HG03175 (cell line): ENCODE results near the gene RAD51B.

Source experiments
- ATAC-seq: cut with Tn5 transposase; IDR thresholded peaks from one replicate; pipeline ENCODE4 v1.9.1; 2021; ENCODE audit warnings: mild to moderate bottlenecking, moderate library complexity; ENCODE audit not compliant: unreplicated experiment

RAD51B gene

DNA sequence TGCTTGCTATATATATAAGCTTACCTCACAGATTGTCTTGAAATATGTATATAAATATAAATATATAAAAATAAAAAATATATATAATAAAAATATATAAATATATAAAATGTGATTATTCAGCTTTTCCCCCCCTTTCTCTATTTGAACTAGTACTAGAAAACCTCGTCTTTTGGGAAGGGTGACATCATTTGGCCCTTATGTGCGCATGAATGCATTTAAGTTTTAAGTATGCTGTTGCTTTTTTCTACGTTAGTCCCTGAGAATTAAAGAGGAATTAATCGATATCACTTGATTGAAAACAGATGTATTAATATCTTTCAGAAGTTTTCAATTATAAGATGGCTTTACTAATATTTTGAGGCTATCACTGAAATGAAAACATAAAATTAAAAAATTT is 69.9 kb downstream of the RAD51B start:
- ATAC-seq = no peak

- ATAC-seq = no peak
Measured at GRCh38 chr14:67892466-67893100, 73.0 kb downstream of the RAD51B start.

DNA sequence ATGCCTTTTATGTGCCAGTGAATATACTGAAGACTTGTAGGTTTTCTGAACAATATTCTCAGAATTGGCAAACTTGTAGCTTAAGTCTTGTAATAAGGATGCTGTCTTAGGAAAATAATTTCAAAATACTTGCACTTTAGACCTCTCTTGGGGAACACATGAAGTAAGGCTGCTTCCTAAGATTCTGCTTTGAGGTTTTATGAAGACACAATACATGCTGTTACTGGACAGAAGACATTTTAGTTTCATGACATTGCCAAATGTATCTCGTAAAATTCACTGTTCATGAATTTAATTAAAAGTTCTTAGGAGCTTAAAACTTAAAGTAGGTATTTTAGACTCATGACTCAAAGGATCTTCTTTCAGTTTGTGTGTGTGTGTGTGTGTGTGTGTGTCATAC is 80.7 kb downstream of the RAD51B start:
- no peak for ATAC-seq

- no peak for ATAC-seq
Measured at GRCh38 chr14:67908052-67908754, 88.6 kb downstream of the RAD51B start.

DNA sequence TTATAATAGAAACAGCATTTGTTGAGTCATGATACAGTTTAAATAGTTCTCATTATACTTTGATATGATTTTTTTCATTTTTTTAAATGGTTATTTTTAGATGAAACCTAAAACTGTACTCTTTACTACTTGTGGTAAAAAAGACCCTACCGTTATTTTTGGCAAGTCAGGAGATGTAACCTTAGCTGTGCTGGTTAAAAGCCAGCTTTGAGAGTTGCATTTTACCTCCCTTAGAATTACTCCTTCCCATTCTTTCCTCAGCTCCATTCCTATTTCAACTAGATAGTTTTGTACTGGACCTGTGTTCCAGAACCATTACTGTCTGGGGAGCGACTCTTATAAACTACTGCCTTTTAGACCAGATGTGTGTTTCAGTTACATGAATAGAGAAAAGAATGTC is 92.0 kb downstream of the RAD51B start:
- no peak for ATAC-seq

- no peak for ATAC-seq
Measured at GRCh38 chr14:67916430-67916829, 96.9 kb downstream of the RAD51B start.

GRCh38 chr14:67917006-67917405 is 97.4 kb downstream of the RAD51B start:
- no peak for ATAC-seq

GRCh38 chr14:67918838-67919237 is 99.3 kb downstream of the RAD51B start:
- no peak for ATAC-seq

DNA sequence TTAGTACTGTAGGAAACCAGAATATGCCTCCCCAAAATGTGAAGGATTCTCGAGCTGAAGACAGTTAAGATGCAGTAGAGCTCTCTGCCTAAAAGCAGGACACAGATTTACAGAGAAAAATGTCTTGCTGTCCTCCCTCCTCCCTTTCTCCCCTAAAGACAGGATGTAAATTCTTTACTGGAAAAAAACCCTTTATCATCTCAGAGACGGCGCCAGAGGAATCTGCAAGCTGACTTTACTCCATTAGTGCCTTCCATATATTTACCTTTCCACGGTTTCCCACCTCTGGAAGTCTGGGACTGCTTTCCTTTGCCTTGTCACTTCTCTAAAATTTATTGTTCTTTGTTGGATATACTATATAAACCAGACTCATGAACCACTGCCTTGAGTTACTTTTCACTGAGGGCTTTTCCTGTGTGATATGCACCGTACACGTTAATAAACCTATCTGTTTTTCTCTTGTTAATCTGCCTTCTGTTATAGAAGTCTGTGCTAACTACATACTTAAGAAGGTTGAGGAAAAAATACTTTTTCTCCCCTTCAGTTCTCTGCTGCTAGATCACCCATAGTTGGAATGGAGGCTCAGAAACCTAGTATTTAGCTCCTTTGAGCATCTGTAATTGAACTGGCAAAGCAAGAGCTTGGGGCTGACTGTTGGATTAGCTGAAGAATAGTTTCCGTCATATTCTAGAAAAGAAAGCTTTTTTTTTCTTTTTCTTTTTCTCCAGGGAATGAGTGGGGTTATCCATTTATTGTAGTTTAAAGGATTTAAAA is 99.9 kb downstream of the RAD51B start:
- no peak for ATAC-seq

- ATAC-seq = no peak
Measured at GRCh38 chr14:67926821-67927220, 107.2 kb downstream of the RAD51B start.

DNA sequence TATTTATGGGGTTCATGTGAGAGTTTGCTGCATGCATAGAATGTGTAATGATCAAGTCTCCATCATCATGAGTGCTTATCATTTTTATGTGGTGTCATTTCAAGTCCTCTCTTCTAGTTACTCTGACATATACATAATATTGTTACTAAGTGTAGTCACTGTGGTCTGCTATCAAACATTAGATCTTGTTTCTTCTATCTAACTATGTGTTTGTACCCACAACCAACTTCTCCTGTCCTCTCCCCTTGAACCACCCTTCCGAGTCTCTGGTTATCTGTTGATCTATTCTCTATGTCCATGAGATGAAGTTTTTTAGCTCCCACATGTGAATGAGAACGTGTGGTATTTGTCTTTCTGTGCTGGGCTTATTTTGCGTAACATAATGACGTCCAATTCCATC is 107.7 kb downstream of the RAD51B start:
- ATAC-seq = no peak

- no peak for ATAC-seq
Measured at GRCh38 chr14:67928375-67928774, 108.8 kb downstream of the RAD51B start.

DNA sequence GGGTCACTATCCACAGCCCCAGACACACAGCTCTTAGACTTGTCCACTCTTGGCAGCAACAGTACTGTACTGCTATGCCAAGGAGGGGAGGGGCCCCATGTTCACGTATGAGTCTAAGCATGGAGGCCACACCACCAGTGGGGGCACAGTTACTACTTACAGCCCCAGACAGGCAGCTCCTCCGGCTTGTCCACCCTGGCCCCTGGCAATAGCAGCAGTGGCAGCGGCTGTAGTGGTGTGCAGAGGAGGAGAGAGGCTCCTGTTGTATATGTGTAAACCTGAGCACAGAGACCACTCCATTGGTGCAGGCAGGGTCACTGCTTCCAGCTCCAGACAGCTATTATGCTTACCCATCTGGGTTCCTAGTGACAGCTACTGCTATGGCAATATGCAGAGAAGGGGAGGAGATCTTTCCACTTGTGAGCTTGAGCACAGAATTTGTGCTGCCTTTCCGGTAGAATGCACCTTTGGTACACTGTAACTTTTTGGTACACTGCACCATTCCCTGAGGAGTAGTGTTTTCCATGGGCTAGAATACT is 113.2 kb downstream of the RAD51B start:
- no peak for ATAC-seq

DNA sequence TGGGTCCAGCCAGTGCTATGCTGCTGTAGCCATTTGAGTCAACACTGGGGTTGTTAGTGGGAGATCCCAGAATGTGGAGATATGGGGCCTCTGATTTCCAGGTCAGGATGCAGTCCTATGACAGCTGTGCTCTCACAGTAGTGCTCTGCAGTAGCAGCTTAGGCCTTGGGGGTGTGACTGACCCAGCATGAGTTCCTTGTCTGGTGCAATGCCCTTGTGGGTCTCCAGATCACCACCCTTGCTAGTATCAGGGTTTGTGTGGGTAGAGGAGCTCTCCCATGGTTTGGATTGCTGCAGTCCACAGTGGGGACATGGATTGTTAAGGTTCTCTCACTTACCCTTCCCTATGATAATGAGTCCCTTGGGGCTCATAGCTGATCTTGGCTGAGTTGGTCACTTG is 113.7 kb downstream of the RAD51B start:
- ATAC-seq = no peak

DNA sequence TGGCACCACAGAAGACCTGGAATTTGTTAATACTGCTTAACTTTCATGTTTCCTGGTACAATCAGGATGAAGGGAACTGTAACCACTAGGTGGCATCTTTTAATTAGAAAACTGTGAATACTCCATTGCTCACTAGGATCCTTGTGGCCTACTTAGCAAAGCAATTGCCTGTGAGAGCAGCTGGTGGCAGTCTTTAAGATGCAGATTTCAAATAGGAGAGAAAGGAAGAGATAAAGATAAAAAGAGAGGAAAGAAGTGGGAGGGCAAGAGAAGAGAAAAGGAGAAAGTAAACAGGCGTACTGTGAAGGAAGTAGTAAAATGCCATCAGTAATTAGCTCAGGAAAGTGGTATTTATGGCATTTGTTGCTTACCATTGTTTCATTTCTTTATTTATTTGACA is 114.5 kb downstream of the RAD51B start:
- ATAC-seq = no peak

- ATAC-seq = no peak
Measured at GRCh38 chr14:67934862-67935261, 115.3 kb downstream of the RAD51B start.

DNA sequence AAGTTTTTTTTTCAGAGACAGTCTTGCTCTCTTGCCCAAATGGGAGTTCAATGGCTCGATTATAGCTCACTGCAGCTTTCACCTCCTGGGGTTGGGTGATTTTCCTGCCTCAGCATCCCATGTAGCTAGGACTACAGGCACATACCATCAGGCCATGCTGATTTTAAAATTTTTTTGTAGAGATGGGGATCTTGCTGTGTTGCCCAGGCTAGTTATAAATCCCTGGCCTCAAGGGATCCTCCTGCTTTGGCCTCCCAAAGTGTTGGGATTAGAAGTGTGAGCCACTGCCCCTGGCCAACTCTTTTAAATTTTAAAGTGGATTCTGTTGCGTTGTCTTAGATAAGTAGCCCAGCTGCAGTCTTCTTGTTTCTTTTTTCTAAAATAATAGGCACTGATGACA is 115.8 kb downstream of the RAD51B start:
- ATAC-seq = no peak

DNA sequence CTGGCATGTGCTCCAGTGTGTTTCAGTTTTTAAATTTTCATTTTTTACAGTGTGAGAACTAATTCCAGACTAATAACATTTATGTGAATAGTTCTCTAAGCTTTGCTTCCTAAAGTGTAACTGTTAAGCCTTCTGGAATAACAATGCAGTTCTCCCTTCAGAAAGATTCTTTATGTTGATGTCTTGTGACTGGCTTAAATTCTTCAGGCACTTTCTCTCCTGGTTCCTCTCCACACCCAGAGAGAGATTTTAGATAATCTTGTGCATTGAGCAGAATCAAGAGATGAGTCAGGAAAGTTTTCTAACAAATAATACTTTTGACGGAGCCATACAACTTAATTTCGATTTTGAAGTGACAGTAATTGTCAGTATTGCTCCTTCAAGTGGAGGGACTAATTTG is 118.5 kb downstream of the RAD51B start:
- ATAC-seq = no peak

DNA sequence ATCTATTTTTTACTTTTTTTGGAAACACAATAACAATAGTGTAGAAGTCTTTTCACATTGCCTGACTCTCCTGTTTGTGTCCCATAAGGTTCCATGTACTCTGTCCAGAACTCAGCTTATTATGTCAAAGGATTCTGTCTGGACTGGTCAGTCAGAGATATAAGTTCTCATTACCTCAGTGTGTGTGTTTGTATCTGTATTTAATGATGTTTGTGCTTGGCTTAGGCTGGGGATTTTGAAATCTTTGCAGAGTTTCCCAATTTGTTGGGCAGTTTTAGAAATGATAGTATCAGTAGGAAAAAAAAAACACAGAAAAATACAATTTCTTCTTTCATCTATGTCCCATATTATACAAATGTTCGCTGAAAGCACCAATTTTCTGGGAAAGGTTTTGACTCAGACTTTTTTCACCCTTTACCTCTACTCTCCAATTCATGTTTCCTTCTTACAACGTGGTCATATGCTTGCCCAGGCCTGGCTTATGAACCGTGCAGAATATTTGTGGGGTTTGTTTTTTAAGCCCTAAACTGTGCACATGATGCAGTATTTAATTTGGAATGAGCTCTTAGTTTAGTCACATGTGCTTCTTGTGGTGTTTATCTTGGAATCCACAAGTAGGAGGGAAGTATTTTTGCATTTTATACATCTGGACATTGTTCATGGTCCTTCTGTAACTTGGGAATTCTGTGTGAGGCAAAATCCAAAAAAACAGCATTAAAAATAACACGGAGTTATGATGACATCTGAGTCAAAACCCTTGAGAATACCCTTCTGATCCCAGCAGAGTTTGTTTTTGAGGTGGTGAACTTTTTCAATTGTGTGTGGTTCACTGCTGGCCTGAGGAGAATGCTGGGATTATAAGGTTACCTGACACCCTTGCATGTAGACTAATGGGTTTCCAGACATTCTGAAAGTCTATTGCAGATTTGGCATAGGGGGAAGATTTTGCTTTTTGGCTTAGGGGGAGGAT is 121.2 kb downstream of the RAD51B start:
- no peak for ATAC-seq

DNA sequence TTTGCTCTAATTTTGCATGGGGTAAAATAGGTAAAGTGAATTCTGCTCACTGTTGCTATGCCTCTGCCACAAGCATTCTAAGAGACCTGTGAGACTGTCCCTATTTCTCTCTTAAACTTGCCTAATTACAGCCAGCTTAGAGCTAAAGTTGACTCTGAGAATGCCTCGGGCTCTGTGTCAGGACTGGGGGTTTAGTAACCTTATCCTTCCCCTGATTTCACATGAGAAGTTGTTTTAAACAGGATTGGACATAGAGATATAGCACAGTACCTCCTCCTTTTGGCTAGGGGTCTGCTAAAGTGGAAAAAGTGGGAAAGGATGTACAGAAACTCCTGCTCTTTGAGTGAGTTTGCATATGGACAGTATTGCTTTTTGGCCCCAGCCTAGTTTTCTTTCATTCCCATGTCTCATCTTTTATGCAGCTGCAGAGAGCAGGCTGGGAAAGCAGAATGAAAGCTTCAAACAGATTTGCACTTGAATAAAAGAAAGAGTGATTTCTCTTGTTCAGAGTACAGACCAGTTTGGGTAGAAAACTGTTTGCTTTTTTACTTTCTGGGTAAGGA is 122.0 kb downstream of the RAD51B start:
- ATAC-seq = no peak
